MM.1S (cell line): ENCODE results near the gene ADARB2.

Source experiments
- DNase-seq: peaks from one replicate; pipeline ENCODE4 v3.0.0-alpha.2; 2015
- H2AFZ ChIP-seq: fragments of 300-600 bp; sonication (generic); 2 replicates; pipeline ENCODE4 v1.6.0; 2016; ENCODE audit warnings: antibody characterized with exemption, low read length
- H3F3A ChIP-seq: fragments of 300-600 bp; sonication (generic); 2 replicates; pipeline ENCODE4 v1.6.1; 2016; ENCODE audit warnings: mild to moderate bottlenecking, antibody characterized with exemption, low read length, moderate library complexity, mixed read lengths; ENCODE audit not compliant: insufficient read depth
- H3K27ac ChIP-seq: fragments of 300-600 bp; sonication (generic); 2 replicates; pipeline ENCODE4 v1.5.1; 2016; ENCODE audit warnings: mild to moderate bottlenecking, low read length
- H3K27me3 ChIP-seq: fragments of 300-600 bp; sonication (generic); replicated peaks from 2 replicates; pipeline ENCODE4 v1.6.0; 2016; ENCODE audit warnings: low read length; ENCODE audit not compliant: insufficient read depth
- H3K36me3 ChIP-seq: fragments of 300-600 bp; sonication (generic); replicated peaks from 2 replicates; pipeline ENCODE4 v1.6.1; 2016; ENCODE audit warnings: mild to moderate bottlenecking, low read length, mixed read lengths; ENCODE audit not compliant: insufficient read depth
- H3K4me1 ChIP-seq: fragments of 300-600 bp; sonication (generic); 2 replicates; pipeline ENCODE4 v1.6.1; 2016; ENCODE audit warnings: low read length, mixed read lengths
- H3K4me2 ChIP-seq: fragments of 300-600 bp; sonication (generic); 2 replicates; pipeline ENCODE4 v1.6.0; 2016; ENCODE audit warnings: low read depth, low read length
- H3K4me3 ChIP-seq: fragments of 300-600 bp; sonication (generic); 2 replicates; pipeline ENCODE4 v1.5.1; 2016; ENCODE audit warnings: low read length, mixed read lengths
- H3K79me2 ChIP-seq: fragments of 300-600 bp; sonication (generic); 2 replicates; pipeline ENCODE4 v1.6.1; 2016; ENCODE audit warnings: mixed run types, low read length, mixed read lengths
- H3K9ac ChIP-seq: fragments of 300-600 bp; sonication (generic); 2 replicates; pipeline ENCODE4 v1.6.1; 2016; ENCODE audit warnings: low read length, mixed read lengths
- H3K9me2 ChIP-seq: fragments of 300-600 bp; sonication (generic); replicated peaks from 2 replicates; pipeline ENCODE4 v1.6.1; 2016; ENCODE audit warnings: mild to moderate bottlenecking, low read length, mixed read lengths; ENCODE audit not compliant: insufficient read depth
- H3K9me3 ChIP-seq: fragments of 300-600 bp; sonication (generic); replicated peaks from 2 replicates; pipeline ENCODE4 v1.6.1; 2016; ENCODE audit warnings: mild to moderate bottlenecking, low read length, mixed read lengths; ENCODE audit not compliant: insufficient read depth
- H4K20me1 ChIP-seq: fragments of 300-600 bp; sonication (generic); 2 replicates; pipeline ENCODE4 v1.6.1; 2016; ENCODE audit warnings: mild to moderate bottlenecking, low read length, moderate library complexity, mixed read lengths; ENCODE audit not compliant: insufficient read depth
- CTCF ChIP-seq: fragments of 300-600 bp; sonication (generic); IDR thresholded peaks from 2 replicates; pipeline ENCODE4 v1.5.1; 2016; ENCODE audit warnings: antibody characterized with exemption, low read length, mixed read lengths
- EZH2 ChIP-seq: fragments of 300-600 bp; sonication (generic); optimal IDR thresholded peaks from 2 replicates; pipeline ENCODE3; 2017; ENCODE audit warnings: low read depth, mild to moderate bottlenecking, antibody characterized with exemption, low read length, mixed read lengths
- EZH2phosphoT487 ChIP-seq: fragments of 300-600 bp; sonication (generic); IDR thresholded peaks from 2 replicates; pipeline ENCODE4 v1.6.1; 2018; ENCODE audit warnings: antibody characterized with exemption, low read length

The ADARB2 gene

GRCh38 chr10:1499359-1499957, 237.9 kb downstream of the ADARB2 start:
- Histone ChIP-seq H3K36me3 (no peaks in the 10 kb centered on the region), H4K20me1 (no peaks in the 10 kb centered on the region), H3K27me3 (no peaks in the 10 kb centered on the region), H3K4me2 (no peak overlapping the region), H3K9me2 (no peaks in the 10 kb centered on the region), H3K79me2 (no peaks in the 10 kb centered on the region), H3K9ac (no peak overlapping the region), H3F3A (no peaks in the 10 kb centered on the region), H3K9me3 (no peaks in the 10 kb centered on the region), H3K4me1 (no peaks in the 10 kb centered on the region), H3K4me3 (no peak overlapping the region), H3K27ac (no peak overlapping the region), H2AFZ (no peak overlapping the region)
- DNase-seq, result no peak
- TF ChIP-seq EZH2phosphoT487 (no peak), EZH2 (no peak), CTCF (no peak)

- Histone ChIP-seq H3K27ac (no peak overlapping the region), H4K20me1 (no peaks in the 10 kb centered on the region), H2AFZ (no peak overlapping the region), H3K4me3 (no peak overlapping the region), H3K27me3 (no peaks in the 10 kb centered on the region), H3K4me2 (no peak overlapping the region), H3K36me3 (no peaks in the 10 kb centered on the region), H3K9me2 (no peaks in the 10 kb centered on the region), H3K9me3 (no peaks in the 10 kb centered on the region), H3K79me2 (no peaks in the 10 kb centered on the region), H3K4me1 (no peaks in the 10 kb centered on the region), H3K9ac (no peak overlapping the region), H3F3A (no peaks in the 10 kb centered on the region)
- no peak for TF ChIP-seq EZH2phosphoT487
- DNase-seq, result no peak
Observed at GRCh38 chr10:1498746-1499358, 238.5 kb downstream of the ADARB2 start.

- Histone ChIP-seq H3K9ac (no peak overlapping the region), H3K79me2 (no peaks in the 10 kb centered on the region), H3K4me1 (no peaks in the 10 kb centered on the region), H3F3A (no peaks in the 10 kb centered on the region), H3K27ac (no peak overlapping the region), H2AFZ (no peak overlapping the region), H3K9me3 (no peaks in the 10 kb centered on the region), H4K20me1 (no peaks in the 10 kb centered on the region), H3K4me2 (no peak overlapping the region), H3K9me2 (no peaks in the 10 kb centered on the region), H3K27me3 (no peaks in the 10 kb centered on the region), H3K36me3 (no peaks in the 10 kb centered on the region), H3K4me3 (no peak overlapping the region)
- no peak for DNase-seq
- TF ChIP-seq EZH2phosphoT487 (no peak), EZH2 (no peak), CTCF (no peak)
Observed at GRCh38 chr10:1495915-1496517, 241.3 kb downstream of the ADARB2 start.

GRCh38 chr10:1492641-1493040, 244.7 kb downstream of the ADARB2 start:
- Histone ChIP-seq H4K20me1 (no peaks in the 10 kb centered on the region), H3K9me3 (no peaks in the 10 kb centered on the region), H3K9ac (no peak overlapping the region), H3K9me2 (no peaks in the 10 kb centered on the region), H3K27ac (no peak overlapping the region), H3K4me2 (no peak overlapping the region), H3K27me3 (no peaks in the 10 kb centered on the region), H3K36me3 (no peaks in the 10 kb centered on the region), H2AFZ (no peak overlapping the region), H3K4me1 (peaks cover 10% of the 10 kb centered on the region), H3K79me2 (no peaks in the 10 kb centered on the region), H3F3A (no peaks in the 10 kb centered on the region), H3K4me3 (no peak overlapping the region)
- DNase-seq, result no peak
- no peak for TF ChIP-seq CTCF
- no peak for TF ChIP-seq EZH2phosphoT487
- no peak for TF ChIP-seq EZH2
